Liver (tissue), 9 donors: ENCODE measurements around the gene NKX1-1. TPM values are rescaled to one million over a fixed set of nuclear protein-coding genes. Genes with fewer than 3 reads are reported as not detected.

ENCODE experiments used
- DNase-seq: peaks from one replicate; pipeline ENCODE4 v3.0.0-alpha.2; 2017; ENCODE audit warnings: low spot score
- H3K27ac ChIP-seq, 2 donors: one replicate each; pipeline ENCODE4 v1.7.0; 2013; ENCODE audit warnings: inconsistent platforms in 2 of 2, low read length in 2 of 2, control low read depth in 1 of 2, low read depth in 1 of 2, mild to moderate bottlenecking in 1 of 2
- H3K27me3 ChIP-seq, 4 donors: one replicate each; pipeline versions ENCODE4 v1.6.1 to v1.7.0; 2013; ENCODE audit warnings: low read length in 3 of 4, inconsistent platforms in 1 of 4, mild to moderate bottlenecking in 1 of 4, moderate library complexity in 1 of 4; ENCODE audit not compliant: control insufficient read depth in 4 of 4, insufficient read depth in 4 of 4
- H3K36me3 ChIP-seq, 4 donors: one replicate each; pipeline versions ENCODE4 v1.6.1 to v1.7.0; 2013; ENCODE audit warnings: low read length in 3 of 4, mild to moderate bottlenecking in 3 of 4, low read depth in 1 of 4, moderate library complexity in 1 of 4; ENCODE audit not compliant: control insufficient read depth in 4 of 4, insufficient read depth in 3 of 4
- H3K4me1 ChIP-seq, 4 donors: one replicate each; pipeline versions ENCODE4 v1.6.1 to v1.7.0; 2013; ENCODE audit warnings: low read length in 3 of 4, mild to moderate bottlenecking in 3 of 4, moderate library complexity in 1 of 4; ENCODE audit not compliant: control insufficient read depth in 4 of 4, insufficient read depth in 4 of 4
- H3K4me3 ChIP-seq, 3 donors: one replicate each; pipeline versions ENCODE4 v1.6.1 to v1.7.0; 2013; ENCODE audit warnings: low read length in 3 of 3, control low read depth in 1 of 3, low read depth in 1 of 3, mild to moderate bottlenecking in 1 of 3
- H3K9ac ChIP-seq, 2 donors: one replicate each; pipeline ENCODE4 v1.7.0; 2013; ENCODE audit warnings: low read length in 2 of 2, mild to moderate bottlenecking in 2 of 2, moderate library complexity in 2 of 2, control low read depth in 1 of 2, low read depth in 1 of 2
- H3K9me3 ChIP-seq, 4 donors: one replicate each; pipeline versions ENCODE4 v1.6.1 to v1.7.0; 2013; ENCODE audit warnings: low read length in 3 of 4; ENCODE audit not compliant: control insufficient read depth in 4 of 4
- ATF3 ChIP-seq: IDR thresholded peaks from 2 replicates; pipeline ENCODE4 v1.6.1; 2016; ENCODE audit warnings: antibody characterized with exemption
- CTCF ChIP-seq: fragments of 150-350 bp; IDR thresholded peaks from 2 replicates; pipeline ENCODE4 v1.5.1; 2017; ENCODE audit warnings: improper control_type of control experiment, low read depth, low read length; ENCODE audit not compliant: missing input control
- EGR1 ChIP-seq, 2 donors: IDR thresholded peaks; 2 replicates each; pipeline ENCODE4 v1.6.1; 2016 to 2018; ENCODE audit warnings: antibody characterized with exemption in 2 of 2, low read depth in 2 of 2
- FOXA1 ChIP-seq: IDR thresholded peaks from 2 replicates; pipeline ENCODE4 v1.6.1; 2016; ENCODE audit warnings: antibody characterized with exemption
- FOXA2 ChIP-seq: IDR thresholded peaks from 2 replicates; pipeline ENCODE4 v1.6.1; 2016; ENCODE audit warnings: antibody characterized with exemption
- GABPA ChIP-seq, 2 donors: IDR thresholded peaks in 1 of 2; conservative IDR thresholded peaks in 1 of 2; 2 replicates each; pipeline ENCODE4 v1.6.1; 2016; ENCODE audit warnings: antibody characterized with exemption in 2 of 2, mild to moderate bottlenecking in 1 of 2, moderate library complexity in 1 of 2
- HNF4A ChIP-seq, 2 donors: conservative IDR thresholded peaks; 2 replicates each; pipeline ENCODE4 v1.6.1; 2016; ENCODE audit warnings: antibody characterized with exemption in 2 of 2, mild to moderate bottlenecking in 2 of 2
- HNF4G ChIP-seq: IDR thresholded peaks from 2 replicates; pipeline ENCODE4 v1.6.1; 2016; ENCODE audit warnings: antibody characterized with exemption
- JUND ChIP-seq, 2 donors: IDR thresholded peaks; 2 replicates each; pipeline ENCODE4 v1.6.1; 2016; ENCODE audit warnings: antibody characterized with exemption in 2 of 2
- NR2F2 ChIP-seq: IDR thresholded peaks from 2 replicates; pipeline ENCODE4 v1.6.1; 2016; ENCODE audit warnings: antibody characterized with exemption
- RAD21 ChIP-seq, 2 donors: IDR thresholded peaks; 2 replicates each; pipeline ENCODE4 v1.6.1; 2016; ENCODE audit warnings: antibody characterized with exemption in 2 of 2, mild to moderate bottlenecking in 2 of 2
- REST ChIP-seq: IDR thresholded peaks from 2 replicates; pipeline ENCODE4 v1.6.1; 2016; ENCODE audit warnings: antibody characterized with exemption, mild to moderate bottlenecking
- RXRA ChIP-seq, 2 donors: IDR thresholded peaks; 2 replicates each; pipeline ENCODE4 v1.6.1; 2017 to 2018; ENCODE audit warnings: antibody characterized with exemption in 2 of 2, mild to moderate bottlenecking in 1 of 2
- SP1 ChIP-seq: IDR thresholded peaks from 2 replicates; pipeline ENCODE4 v1.6.1; 2018; ENCODE audit warnings: antibody characterized with exemption, mild to moderate bottlenecking
- TAF1 ChIP-seq: conservative IDR thresholded peaks from 2 replicates; pipeline ENCODE4 v1.6.1; 2016; ENCODE audit warnings: antibody characterized with exemption, mild to moderate bottlenecking
- YY1 ChIP-seq: IDR thresholded peaks from 2 replicates; pipeline ENCODE4 v1.6.1; 2016; ENCODE audit warnings: antibody characterized with exemption, mild to moderate bottlenecking
- WGBS: extraction: QIAGEN DNeasy Blood & Tissue Kit; methylation state at CpG from one replicate; pipeline ENCODE4 v1.1.7; 2013; 5-methylcytosine and 5-hydroxymethylcytosine counted together
- polyA plus RNA-seq, 2 donors: library from polyadenylated mRNA; stranded (reverse) in 1 of 2; unstranded in 1 of 2; fragments of 200-250 nt in 1 of 2; fragments of >200 nt in 1 of 2; fragmentation: Nextera tagmentation in 1 of 2; extraction: Ambion mirVana in 1 of 2; gene quantifications; one replicate each; pipeline versions ENCODE4 v1.2.1 to v1.2.3, GENCODE V29; 2013 to 2015
- total RNA-seq, 2 donors: library from RNA; depleted of rRNA; stranded (reverse); fragments of >200 nt; gene quantifications; one replicate each; pipeline ENCODE4 v1.2.3, GENCODE V29; 2014
- TF ChIP-seq, protein P1 (sequence below): IDR thresholded peaks from 2 replicates; pipeline ENCODE4 v1.6.1; 2016; ENCODE audit warnings: antibody characterized with exemption
- TF ChIP-seq, protein P2 (sequence below): IDR thresholded peaks from 2 replicates; pipeline ENCODE4 v1.6.1; 2016; ENCODE audit warnings: antibody characterized with exemption
- donor health status: healthy.
- donor health status: healthy.
- donor health status: healthy.
- donor health status: healthy.
- donor health status: healthy.

The NKX1-1 gene
- total and polyA plus RNA-seq, 4 donors = not detected

- peaks cover 0 to 28% (median 6%) of the 10 kb centered on the region in 4 donors for H3K4me1 ChIP-seq
- no peak for TF ChIP-seq FOXA1
- TF ChIP-seq TAF1 = no peak
- no peak for TF ChIP-seq GABPA (IDR thresholded peaks at IDR 0.05 in 1 of 2, conservative IDR thresholded peaks at IDR 0.05 in 1 of 2)
- no peak for TF ChIP-seq RXRA (IDR thresholded peaks at IDR 0.05)
- TF ChIP-seq, protein P1, sequence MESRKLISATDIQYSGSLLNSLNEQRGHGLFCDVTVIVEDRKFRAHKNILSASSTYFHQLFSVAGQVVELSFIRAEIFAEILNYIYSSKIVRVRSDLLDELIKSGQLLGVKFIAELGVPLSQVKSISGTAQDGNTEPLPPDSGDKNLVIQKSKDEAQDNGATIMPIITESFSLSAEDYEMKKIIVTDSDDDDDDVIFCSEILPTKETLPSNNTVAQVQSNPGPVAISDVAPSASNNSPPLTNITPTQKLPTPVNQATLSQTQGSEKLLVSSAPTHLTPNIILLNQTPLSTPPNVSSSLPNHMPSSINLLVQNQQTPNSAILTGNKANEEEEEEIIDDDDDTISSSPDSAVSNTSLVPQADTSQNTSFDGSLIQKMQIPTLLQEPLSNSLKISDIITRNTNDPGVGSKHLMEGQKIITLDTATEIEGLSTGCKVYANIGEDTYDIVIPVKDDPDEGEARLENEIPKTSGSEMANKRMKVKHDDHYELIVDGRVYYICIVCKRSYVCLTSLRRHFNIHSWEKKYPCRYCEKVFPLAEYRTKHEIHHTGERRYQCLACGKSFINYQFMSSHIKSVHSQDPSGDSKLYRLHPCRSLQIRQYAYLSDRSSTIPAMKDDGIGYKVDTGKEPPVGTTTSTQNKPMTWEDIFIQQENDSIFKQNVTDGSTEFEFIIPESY = no peak
- TF ChIP-seq CTCF = no peak
- TF ChIP-seq NR2F2 = no peak
- TF ChIP-seq SP1 = no peak
- no peak for TF ChIP-seq ATF3
- no peak for TF ChIP-seq YY1
- TF ChIP-seq HNF4G = no peak
- no peak overlapping the region for H3K4me3 ChIP-seq
- H3K27me3 ChIP-seq = peaks cover 5 to 63% (median 8%) of the 10 kb centered on the region in 4 donors
- no peak overlapping the region for H3K9ac ChIP-seq
- H3K9me3 ChIP-seq = no peaks in the 10 kb centered on the region
- no peak for DNase-seq
- no peaks in the 10 kb centered on the region for H3K36me3 ChIP-seq
- H3K27ac ChIP-seq = no peak overlapping the region
- 12% methylated on average over 26 of the region's 26 CpGs for WGBS
These were observed 997 bp downstream of the NKX1-1 start for GRCh38 chr4:1405254-1405635.

DNA sequence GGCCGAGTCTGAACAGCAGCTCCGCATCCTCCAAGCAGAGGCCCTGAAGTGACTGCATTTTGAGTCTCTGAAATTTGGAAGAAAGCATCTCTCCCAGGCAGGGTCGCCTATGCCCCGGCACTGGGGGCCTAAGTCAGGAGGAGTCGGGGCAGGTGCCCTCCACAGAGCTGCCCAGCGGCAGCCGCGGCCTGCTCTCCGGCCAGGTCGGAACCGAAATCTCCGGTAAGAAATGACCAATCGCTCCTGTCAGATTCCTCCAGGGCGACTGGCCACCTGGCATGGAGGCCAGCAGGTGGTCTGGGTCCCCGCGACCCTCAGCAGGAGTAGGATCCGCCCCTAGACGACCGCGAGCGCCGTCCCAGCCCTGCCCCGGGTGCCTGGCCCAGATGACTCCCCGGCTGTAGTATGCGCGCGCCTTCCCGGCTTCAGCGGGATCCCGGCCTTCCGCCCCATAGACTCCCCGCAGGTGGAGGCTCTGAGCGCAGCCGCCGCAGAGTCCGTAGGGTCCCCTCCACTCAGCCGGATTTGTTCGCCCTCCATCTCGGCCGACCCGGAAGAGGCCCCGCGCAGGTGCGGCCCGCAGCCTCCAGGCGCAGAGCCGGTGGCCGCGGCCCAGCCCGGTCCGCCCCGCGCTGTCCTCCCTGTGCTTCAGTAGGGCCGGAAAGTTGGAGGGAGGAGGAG, 1.5 kb downstream of the NKX1-1 start:
- WGBS = 9% methylated on average over 54 of the region's 54 CpGs
- H3K9ac ChIP-seq = no peak overlapping the region
- H3K4me1 ChIP-seq = peaks cover 0 to 28% (median 6%) of the 10 kb centered on the region in 4 donors
- peaks cover 5 to 60% (median 8%) of the 10 kb centered on the region in 4 donors for H3K27me3 ChIP-seq
- no peaks in the 10 kb centered on the region for H3K9me3 ChIP-seq
- H3K36me3 ChIP-seq = no peaks in the 10 kb centered on the region
- H3K4me3 ChIP-seq = no peak overlapping the region
- TF ChIP-seq RXRA (IDR thresholded peaks at IDR 0.05) (no peak), GABPA (IDR thresholded peaks at IDR 0.05 in 1 of 2, conservative IDR thresholded peaks at IDR 0.05 in 1 of 2) (no peak), SP1 (no peak), HNF4G (no peak), EGR1 (IDR thresholded peaks at IDR 0.05; ENCODE audit: low read depth in 2 of 2) (no peak), FOXA2 (no peak), RAD21 (IDR thresholded peaks at IDR 0.05) (no peak), TAF1 (no peak), CTCF (no peak), NR2F2 (no peak), FOXA1 (no peak), ATF3 (no peak), YY1 (no peak), JUND (IDR thresholded peaks at IDR 0.05) (no peak), HNF4A (conservative IDR thresholded peaks at IDR 0.05) (no peak), REST (no peak)
- TF ChIP-seq, protein P2, sequence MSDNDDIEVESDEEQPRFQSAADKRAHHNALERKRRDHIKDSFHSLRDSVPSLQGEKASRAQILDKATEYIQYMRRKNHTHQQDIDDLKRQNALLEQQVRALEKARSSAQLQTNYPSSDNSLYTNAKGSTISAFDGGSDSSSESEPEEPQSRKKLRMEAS = no peak
- TF ChIP-seq, protein P1 = no peak
- DNase-seq = peak; percentile 25
- no peak overlapping the region for H3K27ac ChIP-seq
